RCC 7860 (cell line): ENCODE measurements around the gene TLE4.

ENCODE experiments used
- DNase-seq: peaks from one replicate; pipeline ENCODE4 v3.0.0-alpha.2; 2015; ENCODE audit warnings: low spot score
- FAIRE-seq: peaks from 2 replicates; lab custom pipeline; 2012; peaks lifted over from hg19 to GRCh38; lab: Jason Lieb, UNC

Gene TLE4

GRCh38 chr9:79660615-79661014, 88.8 kb downstream of the TLE4 start:
- FAIRE-seq = no peak

GRCh38 chr9:79661279-79661678, 89.5 kb downstream of the TLE4 start:
- DNase-seq = no peak
- FAIRE-seq = no peak

More at GRCh38 chr9:79660615-79661014, 88.8 kb downstream of the TLE4 start:
- DNase-seq = no peak

GRCh38 chr9:79661886-79662536, 90.2 kb downstream of the TLE4 start:
- no peak for FAIRE-seq
- no peak for DNase-seq

- DNase-seq (no peak), FAIRE-seq (no peak)
Observed at GRCh38 chr9:79662537-79662956, 90.8 kb downstream of the TLE4 start.

- FAIRE-seq = no peak
- no peak for DNase-seq
Observed at GRCh38 chr9:79663300-79663699, 91.5 kb downstream of the TLE4 start.

GRCh38 chr9:79663878-79664277, 92.1 kb downstream of the TLE4 start:
- no peak for DNase-seq
- no peak for FAIRE-seq

- FAIRE-seq (no peak), DNase-seq (no peak)
Observed at GRCh38 chr9:79664375-79664831, 92.6 kb downstream of the TLE4 start.

GRCh38 chr9:79665369-79665768, 93.6 kb downstream of the TLE4 start:
- no peak for DNase-seq
- FAIRE-seq = no peak

GRCh38 chr9:79665931-79666330, 94.2 kb downstream of the TLE4 start:
- no peak for DNase-seq
- FAIRE-seq = no peak

GRCh38 chr9:79667120-79667519, 95.4 kb downstream of the TLE4 start:
- DNase-seq (no peak), FAIRE-seq (no peak)

GRCh38 chr9:79667817-79668436, 96.2 kb downstream of the TLE4 start:
- no peak for DNase-seq
- no peak for FAIRE-seq

GRCh38 chr9:79668956-79669355, 97.2 kb downstream of the TLE4 start:
- DNase-seq = no peak
- FAIRE-seq = no peak

GRCh38 chr9:79670269-79670961, 98.7 kb downstream of the TLE4 start:
- FAIRE-seq (no peak), DNase-seq (no peak)

- FAIRE-seq (no peak), DNase-seq (no peak)
Observed at GRCh38 chr9:79671558-79671957, 99.8 kb downstream of the TLE4 start.

- DNase-seq (no peak), FAIRE-seq (no peak)
Observed at GRCh38 chr9:79672236-79672635, 100.5 kb downstream of the TLE4 start.

- FAIRE-seq = no peak
- DNase-seq = no peak
Observed at GRCh38 chr9:79672891-79673290, 101.1 kb downstream of the TLE4 start.

GRCh38 chr9:79673614-79674013, 101.8 kb downstream of the TLE4 start:
- DNase-seq = no peak
- FAIRE-seq = no peak

GRCh38 chr9:79674052-79674777, 102.5 kb downstream of the TLE4 start:
- no peak for DNase-seq
- no peak for FAIRE-seq

- no peak for FAIRE-seq
- DNase-seq = no peak
Observed at GRCh38 chr9:79681576-79681975, 109.8 kb downstream of the TLE4 start.

- DNase-seq = peak; percentile 11
- no peak for FAIRE-seq
Observed at GRCh38 chr9:79682076-79682736, 110.4 kb downstream of the TLE4 start.

- no peak for DNase-seq
- no peak for FAIRE-seq
Observed at GRCh38 chr9:79684059-79684458, 112.3 kb downstream of the TLE4 start.
